ENCODE data around the gene HOMER3. TPM values are rescaled to one million over a fixed set of nuclear protein-coding genes. Genes with fewer than 3 reads are reported as not detected.

Gene HOMER3
- total RNA-seq, 1 donor from 2014 or later, result 1.3 TPM

Other genes starting within 250 kb of the HOMER3 start
- not detected in 2 replicates for gene COMP, start 149.9 kb downstream of the HOMER3 start, total RNA-seq
- 97.6 and 110 TPM in 2 replicates for gene UPF1, start 109.3 kb downstream of the HOMER3 start, total RNA-seq
- gene CERS1, start 45.1 kb downstream of the HOMER3 start, total RNA-seq, result 0.14 and 0.23 TPM in 2 replicates
- 206 and 231 TPM in 2 replicates for gene COPE, start 21.8 kb downstream of the HOMER3 start, total RNA-seq
- gene DDX49, start 21.5 kb downstream of the HOMER3 start, total RNA-seq, result 93.2 and 94.9 TPM in 2 replicates
- gene SUGP2, start 92.3 kb upstream of the HOMER3 start, total RNA-seq, result 114 and 128 TPM in 2 replicates
- 57.7 and 61.9 TPM in 2 replicates for gene ARMC6, start 92.4 kb upstream of the HOMER3 start, total RNA-seq
- gene SLC25A42, start 122.8 kb upstream of the HOMER3 start, total RNA-seq, result 8.0 and 8.1 TPM in 2 replicates
- gene TMEM161A, start 197.3 kb upstream of the HOMER3 start, total RNA-seq, result 40.7 and 44.1 TPM in 2 replicates
- gene MEF2B, start 229.0 kb upstream of the HOMER3 start, total RNA-seq, result 2.9 and 3.0 TPM in 2 replicates